Activated naive CD4-positive, alpha-beta T cell treated with anti-CD3 and anti-CD28 coated beads, Interleukin-2, amount 50 U/mL, for 16 hours (primary cell): ENCODE measurements around the gene ZXDC.

Experiments
- DNase-seq: peaks from one replicate; pipeline ENCODE4 v3.0.0-alpha.2; 2020

ZXDC gene, protein sequence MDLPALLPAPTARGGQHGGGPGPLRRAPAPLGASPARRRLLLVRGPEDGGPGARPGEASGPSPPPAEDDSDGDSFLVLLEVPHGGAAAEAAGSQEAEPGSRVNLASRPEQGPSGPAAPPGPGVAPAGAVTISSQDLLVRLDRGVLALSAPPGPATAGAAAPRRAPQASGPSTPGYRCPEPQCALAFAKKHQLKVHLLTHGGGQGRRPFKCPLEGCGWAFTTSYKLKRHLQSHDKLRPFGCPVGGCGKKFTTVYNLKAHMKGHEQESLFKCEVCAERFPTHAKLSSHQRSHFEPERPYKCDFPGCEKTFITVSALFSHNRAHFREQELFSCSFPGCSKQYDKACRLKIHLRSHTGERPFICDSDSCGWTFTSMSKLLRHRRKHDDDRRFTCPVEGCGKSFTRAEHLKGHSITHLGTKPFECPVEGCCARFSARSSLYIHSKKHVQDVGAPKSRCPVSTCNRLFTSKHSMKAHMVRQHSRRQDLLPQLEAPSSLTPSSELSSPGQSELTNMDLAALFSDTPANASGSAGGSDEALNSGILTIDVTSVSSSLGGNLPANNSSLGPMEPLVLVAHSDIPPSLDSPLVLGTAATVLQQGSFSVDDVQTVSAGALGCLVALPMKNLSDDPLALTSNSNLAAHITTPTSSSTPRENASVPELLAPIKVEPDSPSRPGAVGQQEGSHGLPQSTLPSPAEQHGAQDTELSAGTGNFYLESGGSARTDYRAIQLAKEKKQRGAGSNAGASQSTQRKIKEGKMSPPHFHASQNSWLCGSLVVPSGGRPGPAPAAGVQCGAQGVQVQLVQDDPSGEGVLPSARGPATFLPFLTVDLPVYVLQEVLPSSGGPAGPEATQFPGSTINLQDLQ

DNA sequence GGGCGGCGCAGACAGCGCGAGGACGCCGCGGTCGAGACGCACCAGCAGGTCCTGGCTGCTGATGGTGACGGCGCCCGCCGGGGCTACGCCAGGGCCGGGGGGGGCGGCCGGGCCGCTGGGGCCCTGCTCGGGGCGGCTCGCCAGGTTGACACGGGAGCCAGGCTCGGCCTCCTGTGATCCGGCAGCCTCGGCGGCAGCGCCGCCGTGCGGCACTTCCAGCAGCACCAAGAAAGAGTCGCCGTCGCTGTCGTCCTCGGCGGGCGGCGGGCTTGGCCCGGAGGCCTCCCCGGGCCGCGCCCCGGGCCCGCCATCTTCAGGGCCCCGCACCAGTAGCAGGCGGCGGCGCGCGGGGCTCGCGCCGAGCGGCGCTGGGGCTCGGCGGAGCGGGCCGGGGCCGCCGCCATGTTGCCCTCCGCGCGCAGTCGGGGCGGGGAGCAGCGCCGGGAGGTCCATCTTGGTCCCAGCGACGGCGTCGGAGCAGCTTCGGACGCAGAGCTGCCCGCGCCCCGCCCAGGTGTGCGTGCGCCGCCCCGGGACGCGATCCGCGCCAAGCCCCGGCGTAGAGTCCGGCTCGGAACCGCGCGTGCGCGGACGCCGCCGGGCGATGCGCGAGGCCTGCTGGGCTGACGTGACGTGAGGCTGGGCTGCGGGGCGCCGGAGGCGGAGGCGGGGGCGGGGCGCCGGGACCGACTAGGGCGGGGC, at the start of gene ZXDC:
ZXDC (minus strand) TSS at position 479 of the 702 bp plus-strand sequence; CDS start at position 453, 26 bp downstream.
- peak; percentile 93 for DNase-seq

DNA sequence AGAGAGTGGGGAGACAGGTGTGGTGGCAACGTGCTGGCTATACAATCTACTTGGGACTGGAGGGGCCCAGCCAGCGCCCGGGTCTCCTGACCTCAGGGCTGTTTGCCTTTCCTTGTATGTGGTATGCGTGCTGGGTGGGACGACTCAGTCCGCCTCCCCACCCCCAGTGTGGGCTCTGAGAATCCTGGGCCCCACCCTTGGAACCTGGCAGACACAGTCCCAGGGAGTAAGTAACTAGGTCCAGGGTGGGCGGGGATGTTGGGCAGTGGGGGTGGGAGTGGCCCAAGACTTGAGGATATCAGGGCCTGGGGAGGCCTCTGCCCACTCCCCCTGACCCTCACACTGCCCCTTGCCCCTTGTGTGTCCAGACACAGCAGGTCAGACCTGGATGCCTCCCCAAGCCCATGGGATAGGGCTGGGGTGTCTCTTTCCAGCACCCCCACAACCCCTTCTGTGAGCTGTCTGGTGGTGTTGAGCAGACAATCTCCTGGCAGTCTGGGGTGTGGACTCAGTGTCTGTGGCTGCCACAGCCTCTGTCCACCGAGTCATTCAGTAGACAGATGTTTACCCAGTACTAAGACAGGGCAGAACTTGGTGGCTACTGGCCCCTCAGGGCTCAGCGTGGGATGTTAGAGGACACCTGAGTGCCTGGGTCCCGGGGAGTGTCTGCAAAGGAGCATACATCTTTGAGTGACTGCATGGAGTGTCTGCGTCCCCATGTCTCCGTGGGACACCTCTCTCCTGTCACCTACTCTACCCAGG, 49.6 kb upstream of the ZXDC start:
- no peak for DNase-seq

DNA sequence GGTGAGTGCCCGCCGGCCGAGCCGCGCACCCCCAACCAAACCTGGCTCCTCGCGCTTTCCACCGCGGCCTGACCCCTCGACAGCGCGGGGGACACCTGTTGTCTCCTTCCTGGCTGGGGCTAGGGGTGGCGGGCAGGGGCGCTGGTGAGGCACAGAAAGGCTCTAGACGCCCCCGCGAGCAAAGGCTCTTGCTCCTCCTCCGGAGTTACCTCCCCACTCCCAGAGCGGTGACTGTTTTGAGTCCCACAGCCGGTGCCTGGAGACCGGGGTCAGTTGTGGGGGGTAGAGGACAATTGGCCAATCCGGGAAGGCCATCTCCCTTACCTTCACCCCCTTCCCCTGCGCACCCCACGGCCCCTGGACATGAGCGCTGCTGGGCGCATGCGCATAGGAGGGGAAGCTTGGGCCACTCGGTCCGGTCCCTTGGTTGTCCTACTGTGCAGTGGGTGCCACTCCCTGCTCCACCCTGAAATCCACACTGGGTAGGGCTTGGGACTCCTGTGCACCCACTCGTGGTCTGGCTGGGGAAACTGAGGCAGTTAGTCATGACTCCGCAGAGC, 48.8 kb upstream of the ZXDC start:
- DNase-seq = no peak

DNA sequence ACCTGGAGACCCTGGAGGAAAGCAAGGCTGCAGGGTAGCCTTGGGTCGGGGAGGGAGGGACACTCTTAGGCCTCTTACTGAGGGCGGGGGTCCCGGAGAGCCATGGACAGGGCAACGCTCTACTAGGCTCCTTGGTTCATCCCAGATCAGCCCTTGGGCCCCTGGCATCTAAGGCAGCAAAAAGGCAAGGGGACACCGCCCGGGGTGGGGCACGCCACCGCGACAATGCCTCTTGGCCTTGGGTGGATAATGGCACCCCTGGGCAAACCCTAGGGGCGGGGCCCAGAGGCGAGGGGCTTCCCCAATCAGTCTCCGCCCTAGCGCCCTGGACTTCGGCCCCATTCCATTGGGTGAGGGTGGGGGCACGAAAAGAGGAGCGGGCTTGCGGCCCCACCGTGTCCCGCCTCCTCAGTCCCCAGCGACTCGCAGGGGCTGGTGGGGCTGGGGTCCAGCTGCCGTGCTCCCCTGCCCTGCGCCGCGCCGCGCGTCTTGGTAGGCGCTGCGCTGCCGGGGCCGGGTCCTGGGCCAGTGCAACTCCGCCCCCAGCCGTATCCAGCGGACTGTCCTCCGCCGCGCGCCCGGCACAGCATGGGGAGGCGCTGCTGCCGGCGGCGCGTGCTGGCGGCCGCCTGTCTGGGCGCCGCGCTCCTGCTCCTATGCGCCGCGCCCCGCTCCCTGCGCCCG, 48.2 kb upstream of the ZXDC start, which contains the start of gene CHST13:
CHST13 (plus strand) TSS at position 411 of the 684 bp plus-strand sequence; CDS start at position 589, 178 bp downstream.
- DNase-seq = no peak

DNA sequence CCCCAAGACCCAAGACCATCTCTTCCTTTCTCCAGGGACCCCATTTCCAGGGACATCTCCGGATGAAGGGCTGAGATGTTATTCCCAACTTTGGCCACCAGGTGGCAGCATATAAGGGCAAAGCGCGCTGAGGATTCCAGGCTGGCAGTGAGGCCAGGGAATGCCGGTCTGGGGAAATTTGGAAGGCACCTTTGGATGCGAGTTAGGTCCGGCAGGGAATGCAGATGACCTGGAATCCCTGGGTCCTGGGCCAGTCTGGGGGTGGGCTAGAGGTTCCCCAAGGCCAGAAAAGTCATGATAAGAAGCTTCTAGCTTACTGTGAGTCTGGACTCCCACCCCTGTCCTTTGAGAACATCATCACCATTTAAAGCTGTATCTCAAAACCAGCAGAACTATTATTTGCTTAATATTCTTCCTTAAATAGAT, 46.7 kb upstream of the ZXDC start:
- peak; percentile 23 for DNase-seq

DNA sequence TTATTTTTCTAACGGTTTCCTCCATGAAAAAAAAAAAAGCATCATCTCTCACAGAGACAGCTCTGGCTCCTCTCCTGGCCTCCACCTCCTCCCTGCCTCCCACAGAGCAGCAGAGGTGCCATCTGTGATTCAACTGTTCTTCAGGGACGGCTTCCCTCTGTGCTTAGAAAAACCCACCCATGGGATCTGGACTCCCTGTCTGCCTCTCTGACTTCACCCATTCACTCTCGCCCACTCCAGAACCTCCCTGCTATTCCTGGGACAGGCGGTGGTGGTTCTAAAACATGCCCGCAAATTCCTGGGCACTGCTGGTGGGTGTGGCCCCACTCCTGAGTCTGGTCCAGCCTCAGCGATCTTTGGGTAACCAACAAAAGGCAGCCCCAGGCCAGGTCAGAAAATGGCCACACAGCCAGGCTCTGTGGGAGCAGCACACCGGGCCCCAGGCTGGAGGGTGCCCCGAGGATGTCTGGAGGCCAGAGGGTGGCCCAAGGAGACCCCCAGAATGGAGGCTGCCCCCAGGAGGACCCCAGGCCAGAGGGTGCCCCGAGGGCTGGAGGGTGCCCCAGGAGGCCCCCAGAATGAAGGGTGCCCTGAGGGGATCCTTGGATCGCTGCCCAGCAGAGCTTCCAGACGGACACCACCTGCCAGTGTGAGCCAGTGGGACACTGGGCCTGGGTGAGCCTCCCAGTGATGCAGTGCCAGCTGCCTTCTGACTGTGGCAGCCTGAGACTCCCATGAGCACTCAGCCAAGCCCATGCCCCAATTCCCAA, 45.6 kb upstream of the ZXDC start:
- no peak for DNase-seq

DNA sequence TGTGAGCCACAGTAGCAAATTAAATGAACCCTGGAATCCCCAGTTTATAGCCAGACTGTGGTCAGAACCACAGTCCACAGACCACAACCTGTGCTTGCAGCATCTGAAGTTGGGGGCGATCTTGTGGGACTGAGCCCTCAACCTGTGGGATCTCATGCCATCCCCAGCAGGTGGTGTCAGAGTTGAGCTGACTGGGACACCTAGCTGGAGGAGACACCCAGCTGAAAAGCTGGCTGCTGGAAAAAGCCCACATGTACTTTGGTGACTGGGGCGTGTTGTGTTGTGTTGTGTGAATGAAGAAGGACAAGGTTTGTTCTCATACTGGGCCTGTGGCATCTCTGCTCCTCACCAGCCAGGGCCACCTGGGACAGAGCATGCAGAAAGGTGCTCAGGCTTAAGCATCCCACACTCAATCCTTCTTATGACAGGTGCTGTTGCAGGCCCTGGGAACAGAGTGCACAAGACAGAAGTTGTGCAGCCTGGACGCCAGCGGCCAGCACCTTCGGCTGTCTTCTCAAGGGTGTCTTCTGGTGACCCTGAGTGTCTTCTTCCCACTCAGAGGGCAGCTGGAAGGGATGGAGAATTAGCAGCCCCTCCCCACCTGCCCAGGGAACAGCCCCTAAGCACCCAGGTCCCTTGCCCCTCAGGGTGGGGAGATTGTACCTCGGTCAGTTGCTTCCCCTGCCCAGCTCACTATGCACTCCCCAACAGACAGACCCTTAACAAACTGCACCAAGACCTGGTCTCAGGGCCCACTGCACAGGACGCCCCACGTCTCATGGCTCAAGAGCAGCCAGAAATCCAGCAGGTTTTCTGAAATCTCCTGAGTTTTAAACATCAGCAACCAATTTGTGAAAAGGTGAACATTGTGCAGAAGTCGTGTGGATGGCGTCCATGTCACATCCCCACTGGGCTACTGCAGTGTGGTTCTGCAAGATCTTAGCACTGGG, 44.1 kb upstream of the ZXDC start:
- no peak for DNase-seq

DNA sequence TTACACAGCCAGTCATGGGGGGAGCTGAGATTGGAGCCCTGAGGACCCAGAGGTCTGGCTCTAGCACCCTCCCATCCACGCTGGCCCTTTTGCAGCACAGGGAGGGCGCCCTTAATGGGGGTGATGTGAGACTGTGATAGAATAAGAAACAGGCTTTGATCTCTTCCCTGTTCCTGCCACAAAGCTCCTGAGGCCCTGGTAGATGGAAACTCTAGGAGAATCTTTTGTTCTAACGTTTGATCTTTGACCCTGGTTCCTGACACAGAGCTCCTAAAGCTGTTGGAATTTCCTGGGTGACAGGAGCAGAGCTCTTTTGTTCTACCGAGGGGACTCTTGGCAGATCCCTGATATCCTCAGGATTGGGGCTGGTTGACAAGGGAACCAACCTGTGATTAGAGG, 43.1 kb upstream of the ZXDC start:
- no peak for DNase-seq

DNA sequence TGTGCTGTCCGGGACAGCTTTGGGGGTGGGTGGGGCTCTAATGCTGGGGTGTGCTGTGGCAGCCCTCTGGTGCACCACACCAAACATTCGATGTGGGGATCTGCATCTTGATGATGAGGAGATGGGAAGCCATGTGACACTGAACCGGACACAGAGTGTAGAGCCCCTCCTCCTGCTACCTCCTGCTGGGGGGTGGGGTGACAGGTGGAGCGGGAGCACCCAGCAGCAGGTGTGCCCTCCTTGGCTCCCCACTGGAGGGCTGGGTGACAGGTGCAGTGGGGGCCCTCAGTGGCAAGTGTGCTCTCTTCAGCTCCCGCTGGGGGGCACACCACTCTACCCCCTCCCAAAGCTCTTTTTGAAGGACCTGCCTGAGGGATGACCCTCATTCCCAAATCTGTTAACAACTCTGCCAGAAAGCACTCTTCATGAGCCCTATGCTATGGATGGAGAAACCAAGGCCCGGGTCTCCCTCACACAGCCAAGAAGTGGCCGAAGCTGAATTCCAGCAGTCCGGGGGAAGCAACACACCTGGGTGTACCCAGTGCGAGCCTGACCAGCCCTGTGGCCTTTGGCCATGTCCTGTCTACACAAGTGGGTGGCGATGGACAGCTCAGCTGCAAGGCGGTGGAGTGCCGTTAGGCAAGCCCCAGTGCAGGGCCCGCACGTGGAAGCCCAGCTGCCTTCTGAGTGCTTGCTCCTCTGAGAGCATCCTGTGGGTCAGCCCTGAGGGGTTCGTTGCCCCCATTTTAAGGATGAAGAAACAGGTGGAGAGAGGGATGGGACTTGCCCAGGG, 42.5 kb upstream of the ZXDC start:
- DNase-seq = no peak

DNA sequence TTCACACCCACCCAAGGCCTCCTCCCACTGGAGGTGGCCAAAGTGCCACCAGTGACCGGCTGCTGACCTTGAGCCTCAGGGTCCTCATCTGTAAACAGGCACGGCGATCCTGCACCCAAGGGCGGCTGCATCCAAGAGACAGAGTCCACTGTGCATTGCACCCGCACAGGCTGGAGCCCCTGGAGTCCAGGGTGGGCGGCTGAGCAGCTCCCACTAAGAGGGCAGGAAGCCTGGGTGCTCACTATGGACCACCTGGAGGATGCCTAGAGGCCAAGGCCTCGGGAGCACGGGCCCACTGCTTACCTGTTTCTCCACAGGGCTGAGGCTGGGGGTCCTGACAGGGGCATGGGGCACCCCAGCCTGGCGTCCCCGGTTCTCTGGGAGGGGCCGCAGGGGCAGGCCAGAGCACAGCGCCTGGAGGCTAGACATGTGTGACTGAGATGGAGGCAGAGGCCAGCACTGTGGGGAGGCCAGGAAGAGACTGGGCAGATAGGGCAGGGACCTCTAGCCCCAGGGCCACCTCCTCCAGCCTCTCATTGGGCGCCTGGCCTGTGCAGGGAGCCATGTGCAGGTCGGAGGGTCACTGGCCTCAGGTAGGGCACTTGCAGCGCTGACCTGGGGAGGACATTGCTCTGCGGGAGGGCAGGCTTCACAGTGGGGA, 41.7 kb upstream of the ZXDC start, which contains the start of gene UROC1:
UROC1 (minus strand) TSS at position 483 of the 661 bp plus-strand sequence; CDS start at position 429, 54 bp downstream.
- DNase-seq = no peak

DNA sequence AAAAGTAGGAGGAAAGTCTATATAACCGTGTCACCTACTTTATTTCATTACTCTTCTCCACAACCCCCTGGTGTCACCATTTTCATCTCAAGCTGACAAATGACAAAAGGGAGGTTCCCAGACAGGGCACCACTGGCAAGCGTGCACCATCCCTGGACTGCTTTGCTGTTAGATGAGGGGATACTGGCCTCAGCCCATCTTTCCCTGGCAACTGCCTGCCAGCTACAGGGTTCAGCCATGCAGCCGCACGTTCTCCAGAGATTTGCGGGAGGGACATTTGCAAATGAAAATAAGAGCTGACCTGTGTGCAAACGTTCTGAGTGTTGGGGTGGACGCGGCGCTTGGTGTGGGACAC, 41.2 kb upstream of the ZXDC start:
- DNase-seq = no peak

DNA sequence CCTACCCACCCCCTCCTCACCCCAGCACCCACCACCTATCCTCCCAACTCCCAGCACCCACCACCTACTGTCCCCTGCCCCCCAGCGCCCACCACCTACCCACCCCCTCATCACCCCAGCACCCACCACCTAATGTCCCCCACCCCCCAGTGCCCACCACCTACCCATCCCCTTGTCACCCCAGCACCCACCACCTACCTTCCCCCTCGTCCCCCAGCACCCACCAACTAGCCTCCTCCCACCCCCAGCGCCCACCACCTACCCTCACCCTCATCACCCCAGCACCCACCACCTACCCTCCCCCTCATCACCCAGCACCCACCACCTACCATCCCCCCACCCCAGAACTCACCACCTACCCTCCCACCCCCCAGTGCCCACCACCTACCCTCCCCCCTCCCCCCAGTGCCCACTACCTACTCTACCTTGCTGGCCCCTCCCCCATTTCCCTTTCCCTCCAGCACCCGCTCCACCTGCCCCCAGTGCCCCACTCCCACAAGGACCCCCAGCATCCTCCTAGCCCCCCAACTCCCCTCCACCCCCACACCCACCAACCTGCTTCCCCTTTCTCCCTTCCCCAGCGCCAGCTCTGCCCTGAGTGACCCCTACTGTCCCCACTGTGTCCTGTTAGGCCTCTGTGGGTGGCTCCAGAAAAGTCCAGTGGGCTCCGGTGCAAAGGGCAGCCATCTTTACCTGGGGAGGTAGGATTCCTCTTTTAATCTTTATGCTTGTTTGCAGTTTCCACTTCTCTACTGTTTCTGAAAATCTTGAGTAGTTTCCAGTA, 40.7 kb upstream of the ZXDC start:
- DNase-seq = no peak

DNA sequence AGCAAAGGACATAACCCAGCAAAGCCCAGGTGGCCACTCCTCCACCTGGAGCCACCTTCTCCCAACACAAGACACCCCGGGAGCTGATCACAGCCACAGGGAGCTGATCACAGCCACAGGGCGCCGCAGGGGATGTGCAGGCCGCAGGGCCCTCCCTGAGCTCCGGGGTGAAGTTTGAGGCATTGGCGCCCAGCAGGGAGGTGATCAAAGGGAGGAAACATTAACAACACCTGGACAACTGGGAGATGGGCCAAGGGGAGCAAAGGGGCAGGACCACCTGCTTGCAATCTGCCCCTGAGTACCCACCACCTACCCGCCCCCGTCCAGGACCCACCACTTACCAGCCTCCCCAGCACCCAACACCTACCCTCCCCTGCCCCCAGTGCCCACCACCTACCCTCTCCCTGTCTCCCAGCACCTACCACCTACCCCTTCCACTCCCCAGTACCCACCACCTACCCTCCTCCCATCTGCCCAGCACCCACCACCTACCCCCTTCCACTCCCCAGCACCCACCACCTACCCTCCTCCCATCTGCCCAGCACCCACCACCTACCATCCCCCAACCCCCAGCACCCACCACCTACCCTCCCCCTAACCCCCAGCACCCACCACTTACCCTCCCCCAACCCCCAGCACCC, 39.5 kb upstream of the ZXDC start:
- DNase-seq = no peak

DNA sequence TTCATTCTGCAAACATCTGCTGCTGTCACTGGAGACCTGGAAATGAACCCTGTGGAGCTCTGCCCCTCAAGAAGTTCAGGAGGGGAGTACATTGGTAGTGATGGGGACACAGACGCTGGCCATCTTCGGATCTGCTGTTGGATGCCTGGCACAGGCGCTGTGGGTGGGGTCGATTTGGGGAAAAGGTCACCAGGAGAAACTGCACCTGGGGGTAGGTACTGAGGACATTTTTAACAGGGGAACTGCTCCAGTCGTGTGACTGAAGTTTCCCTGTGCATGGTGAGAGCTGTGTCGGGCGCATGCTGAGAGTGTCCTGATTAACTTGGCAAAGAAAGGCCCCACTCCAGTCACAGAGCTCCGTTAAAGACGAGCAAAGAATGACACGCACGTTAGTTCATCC, 38.5 kb upstream of the ZXDC start:
- DNase-seq = no peak

DNA sequence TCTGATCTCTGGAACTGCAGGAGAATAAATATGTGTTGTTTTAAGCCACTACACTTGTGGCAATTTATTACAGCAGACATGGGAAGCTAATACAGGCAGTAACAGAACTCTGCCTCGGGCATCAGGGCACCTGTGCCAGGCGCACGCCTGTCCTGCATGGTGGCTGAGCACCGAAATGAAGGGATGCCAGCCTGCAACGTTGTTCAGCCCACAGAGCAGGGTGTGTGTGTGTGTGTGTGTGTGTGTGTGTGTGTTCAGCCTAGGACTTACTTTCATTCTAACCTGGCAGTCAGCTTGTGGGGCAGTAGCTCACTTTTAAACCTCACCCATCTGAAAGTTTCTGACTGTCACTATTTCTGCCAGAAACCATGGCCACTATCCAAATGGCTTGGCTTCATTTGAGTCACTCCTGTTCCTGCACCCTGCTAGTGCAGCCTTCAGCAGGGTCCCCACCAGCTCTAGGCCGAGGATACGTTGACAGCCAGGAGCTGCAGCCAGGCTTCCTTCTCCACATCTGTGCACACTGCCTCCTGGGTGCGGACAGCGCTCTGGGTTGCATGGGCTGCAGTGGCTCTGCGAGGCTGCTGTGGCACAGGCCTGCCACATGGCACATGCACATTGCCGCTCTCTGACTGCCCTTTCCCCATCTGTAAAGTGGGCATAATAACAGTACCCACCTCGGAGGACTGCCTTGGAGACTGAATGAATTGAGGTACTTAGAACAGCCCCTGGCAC, 37.4 kb upstream of the ZXDC start:
- DNase-seq = no peak

DNA sequence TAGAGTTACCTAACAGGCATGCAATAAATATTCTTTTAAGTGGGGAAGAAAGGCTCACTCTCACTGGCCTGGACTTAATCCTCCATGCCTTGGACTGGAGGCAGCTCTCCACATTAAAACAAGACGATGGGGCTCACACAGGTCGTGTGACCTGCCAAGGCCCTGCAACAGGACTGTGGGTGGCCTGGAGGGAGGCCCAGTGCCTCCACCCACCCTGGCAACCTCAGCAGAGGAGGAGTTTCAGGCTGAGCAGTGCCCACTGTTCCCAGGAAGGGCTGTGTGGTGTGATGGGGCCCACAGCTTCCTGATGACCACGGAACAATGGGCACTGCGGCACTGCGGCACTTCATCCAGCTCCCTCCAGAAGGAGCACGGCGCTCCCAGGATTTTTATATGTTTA, 36.3 kb upstream of the ZXDC start:
- DNase-seq = no peak
